Mesenchymal stem cell (in vitro differentiated cells and primary cell): ENCODE results near the gene ADAM33.

Experiments used
- DNase-seq: peaks from one replicate; pipeline ENCODE4 v3.0.0-alpha.2; 2013
- H2AFZ ChIP-seq: one replicate; pipeline ENCODE4 v1.6.1; 2013; ENCODE audit warnings: low read depth, mild to moderate bottlenecking, control low read depth, inconsistent platforms, low read length, moderate library complexity
- H2AK5ac ChIP-seq: 2 replicates; pipeline ENCODE4 v1.6.1; 2013; ENCODE audit warnings: low read length, moderate library complexity, mild to moderate bottlenecking, inconsistent platforms; ENCODE audit not compliant: severe bottlenecking
- H2BK120ac ChIP-seq: one replicate; pipeline ENCODE4 v1.6.1; 2013; ENCODE audit warnings: low read depth, mild to moderate bottlenecking, inconsistent platforms, low read length, moderate library complexity
- H2BK12ac ChIP-seq, 2 experiments: one replicate each; pipeline ENCODE4 v1.6.1; 2013; ENCODE audit warnings: inconsistent platforms in 2 of 2, low read length in 2 of 2, mild to moderate bottlenecking in 2 of 2, moderate library complexity in 2 of 2, control low read depth in 1 of 2
- H2BK15ac ChIP-seq: one replicate; pipeline ENCODE4 v1.6.1; 2013; ENCODE audit warnings: mild to moderate bottlenecking, low read depth, inconsistent platforms; ENCODE audit not compliant: poor library complexity, severe bottlenecking
- H2BK5ac ChIP-seq: 2 replicates; pipeline ENCODE4 v1.6.1; 2013; ENCODE audit warnings: low read depth, mild to moderate bottlenecking, low read length, control low read depth, inconsistent platforms; ENCODE audit not compliant: poor library complexity, severe bottlenecking
- H3K14ac ChIP-seq, 2 experiments: one replicate each; pipeline ENCODE4 v1.6.1; 2013; ENCODE audit warnings: inconsistent platforms in 2 of 2, low read length in 2 of 2, control low read depth in 1 of 2, mild to moderate bottlenecking in 1 of 2, moderate library complexity in 1 of 2
- H3K18ac ChIP-seq, 2 experiments: one replicate each; pipeline ENCODE4 v1.6.1; 2013; ENCODE audit warnings: inconsistent platforms in 2 of 2, low read length in 2 of 2, control low read depth in 1 of 2, low read depth in 1 of 2, mild to moderate bottlenecking in 1 of 2
- H3K23ac ChIP-seq, 2 experiments: one replicate each; pipeline ENCODE4 v1.6.1; 2013; ENCODE audit warnings: inconsistent platforms in 2 of 2, low read length in 2 of 2, mild to moderate bottlenecking in 2 of 2, moderate library complexity in 2 of 2, control low read depth in 1 of 2
- H3K27ac ChIP-seq: 2 replicates; pipeline ENCODE4 v1.5.1; 2013; ENCODE audit warnings: mild to moderate bottlenecking, moderate library complexity, low read length, control low read depth, inconsistent platforms; ENCODE audit not compliant: poor library complexity, severe bottlenecking
- H3K27me3 ChIP-seq, 2 experiments: 2 replicates each; pipeline versions ENCODE4 v1.6.1 to v1.7.0; 2013; ENCODE audit warnings: low read length in 2 of 2, mild to moderate bottlenecking in 2 of 2, moderate library complexity in 2 of 2, control low read depth in 1 of 2, inconsistent platforms in 1 of 2; ENCODE audit not compliant: control insufficient read depth in 1 of 2, insufficient read depth in 1 of 2
- H3K36me3 ChIP-seq, 2 experiments: 2 replicates each; pipeline versions ENCODE4 v1.6.1 to v1.7.0; 2013; ENCODE audit warnings: low read length in 2 of 2, control low read depth in 1 of 2, inconsistent platforms in 1 of 2, low read depth in 1 of 2, mild to moderate bottlenecking in 1 of 2; ENCODE audit not compliant: insufficient read depth in 2 of 2, control insufficient read depth in 1 of 2
- H3K4ac ChIP-seq, 2 experiments: one replicate each; pipeline ENCODE4 v1.6.1; 2013; ENCODE audit warnings: inconsistent platforms in 2 of 2, low read length in 2 of 2, mild to moderate bottlenecking in 2 of 2, moderate library complexity in 2 of 2, control low read depth in 1 of 2, low read depth in 1 of 2
- H3K4me1 ChIP-seq: 2 replicates; pipeline ENCODE4 v1.6.1; 2013; ENCODE audit warnings: low read depth, low read length, control low read depth; ENCODE audit not compliant: control insufficient read depth, insufficient read depth
- H3K4me2 ChIP-seq: 2 replicates; pipeline ENCODE4 v1.6.1; 2013; ENCODE audit warnings: low read length, mild to moderate bottlenecking, inconsistent platforms; ENCODE audit not compliant: poor library complexity, severe bottlenecking
- H3K4me3 ChIP-seq, 2 experiments: 2 replicates each; pipeline versions ENCODE4 v1.5.1 to v1.7.0; 2013; ENCODE audit warnings: low read length in 2 of 2, mild to moderate bottlenecking in 2 of 2, control low read depth in 1 of 2, low read depth in 1 of 2; ENCODE audit not compliant: insufficient read depth in 1 of 2
- H3K79me1 ChIP-seq: replicated peaks from 2 replicates; pipeline ENCODE4 v1.6.1; 2013; ENCODE audit warnings: mild to moderate bottlenecking, control low read depth, low read length, inconsistent platforms; ENCODE audit not compliant: poor library complexity, severe bottlenecking
- H3K9ac ChIP-seq: 2 replicates; pipeline ENCODE4 v1.7.0; 2013; ENCODE audit warnings: mild to moderate bottlenecking, low read length, moderate library complexity
- H3K9me3 ChIP-seq: 2 replicates; pipeline ENCODE4 v1.7.0; 2013; ENCODE audit warnings: mild to moderate bottlenecking, low read length; ENCODE audit not compliant: control insufficient read depth
- H4K8ac ChIP-seq: one replicate; pipeline ENCODE4 v1.6.1; 2013; ENCODE audit warnings: inconsistent platforms, mild to moderate bottlenecking, low read length, moderate library complexity
- H4K91ac ChIP-seq: one replicate; pipeline ENCODE4 v1.6.1; 2013; ENCODE audit warnings: mild to moderate bottlenecking, low read length, inconsistent platforms
- WGBS: methylation state at CpG from one replicate; pipeline ENCODE4 v1.1.7; 2013; ENCODE audit warnings: mixed read lengths; 5-methylcytosine and 5-hydroxymethylcytosine counted together

ADAM33 gene

DNA sequence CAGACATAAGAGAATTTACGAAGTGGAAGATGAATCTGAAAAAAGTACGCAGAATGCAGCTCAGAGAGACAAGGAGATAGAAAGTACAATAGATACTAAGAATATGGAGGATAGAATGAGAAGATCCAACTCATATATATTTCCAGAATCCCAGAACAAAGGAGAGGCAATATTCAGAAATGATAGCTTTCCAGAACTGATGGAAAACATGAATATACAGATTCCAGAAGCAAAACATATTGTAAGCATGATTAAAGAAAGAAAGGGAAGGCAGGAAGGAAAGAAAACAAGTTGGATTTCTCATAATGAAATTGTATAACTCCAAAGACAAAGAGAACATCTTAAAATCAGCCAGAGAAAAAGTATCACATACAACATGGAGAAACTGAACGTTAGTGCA, 41.6 kb downstream of the ADAM33 start:
- H2BK5ac ChIP-seq = no peak overlapping the region
- DNase-seq = no peak
- peaks cover 4 to 52% of the 10 kb centered on the region in 2 experiments for H3K36me3 ChIP-seq
- peaks cover 14% of the 10 kb centered on the region for H3K9me3 ChIP-seq
- H3K27me3 ChIP-seq = no peaks in the 10 kb centered on the region
- no peak overlapping the region for H3K27ac ChIP-seq
- H3K23ac ChIP-seq = no peak overlapping the region
- no peak overlapping the region for H3K4me3 ChIP-seq
- no peak overlapping the region for H2BK15ac ChIP-seq
- H2AFZ ChIP-seq = no peak overlapping the region
- no peak overlapping the region for H3K4me2 ChIP-seq
- no CpG with 5 or more reads among the region's 3 CpGs for WGBS
- no peaks in the 10 kb centered on the region for H3K79me1 ChIP-seq
- H3K4ac ChIP-seq = no peak overlapping the region
- H4K8ac ChIP-seq = no peak overlapping the region
- H4K91ac ChIP-seq = no peak overlapping the region
- no peak overlapping the region for H2BK12ac ChIP-seq
- no peak overlapping the region for H2BK120ac ChIP-seq
- no peak overlapping the region for H2AK5ac ChIP-seq
- no peaks in the 10 kb centered on the region for H3K4me1 ChIP-seq
- no peak overlapping the region for H3K18ac ChIP-seq
- H3K9ac ChIP-seq = no peak overlapping the region
- no peak overlapping the region for H3K14ac ChIP-seq

DNA sequence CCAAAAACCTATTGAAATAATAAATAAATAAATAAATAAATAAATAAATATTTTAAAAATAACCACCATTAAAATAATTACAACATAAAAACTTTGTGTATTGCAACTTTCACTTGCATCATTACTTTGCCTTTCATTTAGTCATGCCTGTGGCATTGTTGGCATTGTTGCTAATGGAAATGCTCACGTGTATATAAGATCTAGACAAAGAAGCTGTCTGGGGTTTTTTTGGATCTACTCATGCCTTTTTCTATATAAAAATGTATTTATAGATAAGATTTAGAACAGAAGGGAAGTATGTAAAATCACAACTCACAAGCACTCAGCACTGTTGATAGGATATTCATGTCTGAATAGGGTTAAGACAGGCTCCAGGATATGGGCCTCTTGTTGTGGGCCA, 46.5 kb downstream of the ADAM33 start:
- Histone ChIP-seq H3K9me3 (peaks cover 9% of the 10 kb centered on the region), H2AFZ (no peak overlapping the region), H3K27me3 (no peaks in the 10 kb centered on the region), H3K4me2 (no peak overlapping the region), H2BK120ac (no peak overlapping the region), H2BK5ac (no peak overlapping the region), H3K4ac (no peak overlapping the region), H3K36me3 (peaks cover 0 to 37% of the 10 kb centered on the region in 2 experiments), H3K27ac (no peak overlapping the region), H2BK12ac (no peak overlapping the region), H2BK15ac (no peak overlapping the region), H3K18ac (no peak overlapping the region), H2AK5ac (no peak overlapping the region), H4K91ac (no peak overlapping the region), H3K4me1 (peaks cover 12% of the 10 kb centered on the region), H3K23ac (no peak overlapping the region), H4K8ac (no peak overlapping the region), H3K14ac (no peak overlapping the region), H3K4me3 (no peak overlapping the region), H3K9ac (no peak overlapping the region), H3K79me1 (no peaks in the 10 kb centered on the region)
- DNase-seq = no peak
- no CpG with 5 or more reads among the region's 1 CpG for WGBS

DNA sequence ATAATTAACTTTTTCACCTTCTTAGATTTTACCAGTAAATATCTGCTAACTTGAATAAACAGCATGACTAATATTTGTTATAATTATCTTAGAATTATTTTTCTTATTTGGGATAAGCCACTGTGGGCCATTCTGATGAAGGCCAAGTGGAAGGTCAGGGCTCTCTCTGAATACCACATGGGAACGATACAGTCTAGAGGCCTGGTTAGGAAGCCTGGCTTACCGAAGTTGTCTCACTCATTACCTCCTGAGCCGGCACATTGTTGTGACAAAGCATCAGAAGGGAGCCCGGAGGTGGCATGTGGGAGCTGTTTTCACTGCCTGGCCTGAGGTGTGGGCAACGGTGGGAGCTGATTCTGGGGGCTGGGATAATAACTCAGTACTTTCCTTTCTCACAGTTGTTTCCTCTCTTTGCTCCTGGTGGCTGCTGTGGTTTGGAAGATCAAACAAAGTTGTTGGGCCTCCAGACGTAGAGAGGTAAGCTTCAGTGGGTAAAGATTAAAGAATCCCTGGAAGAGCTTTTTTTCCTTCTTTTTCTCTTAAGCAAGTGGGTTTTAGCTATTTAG, 47.8 kb downstream of the ADAM33 start:
- H3K23ac ChIP-seq = no peak overlapping the region
- no peak overlapping the region for H2BK12ac ChIP-seq
- no peaks in the 10 kb centered on the region for H3K9me3 ChIP-seq
- 88% methylated on average over 4 of the region's 6 CpGs for WGBS
- H2BK120ac ChIP-seq = no peak overlapping the region
- peak overlapping the region; percentile 85 for H2AK5ac ChIP-seq
- H4K91ac ChIP-seq = no peak overlapping the region
- no peak overlapping the region for H3K14ac ChIP-seq
- H3K9ac ChIP-seq = no peak overlapping the region
- no peak overlapping the region for H3K18ac ChIP-seq
- H2BK5ac ChIP-seq = no peak overlapping the region
- H4K8ac ChIP-seq = no peak overlapping the region
- H3K36me3 ChIP-seq = peaks cover under 1 to 36% of the 10 kb centered on the region in 2 experiments
- no peaks in the 10 kb centered on the region for H3K79me1 ChIP-seq
- H3K4ac ChIP-seq = no peak overlapping the region
- no peak overlapping the region for H2AFZ ChIP-seq
- no peak overlapping the region for H2BK15ac ChIP-seq
- H3K27ac ChIP-seq = peak overlapping the region; percentile 69
- no peak for DNase-seq
- H3K27me3 ChIP-seq = no peaks in the 10 kb centered on the region
- H3K4me1 ChIP-seq = peaks cover 12% of the 10 kb centered on the region
- no peak overlapping the region for H3K4me3 ChIP-seq
- no peak overlapping the region for H3K4me2 ChIP-seq

DNA sequence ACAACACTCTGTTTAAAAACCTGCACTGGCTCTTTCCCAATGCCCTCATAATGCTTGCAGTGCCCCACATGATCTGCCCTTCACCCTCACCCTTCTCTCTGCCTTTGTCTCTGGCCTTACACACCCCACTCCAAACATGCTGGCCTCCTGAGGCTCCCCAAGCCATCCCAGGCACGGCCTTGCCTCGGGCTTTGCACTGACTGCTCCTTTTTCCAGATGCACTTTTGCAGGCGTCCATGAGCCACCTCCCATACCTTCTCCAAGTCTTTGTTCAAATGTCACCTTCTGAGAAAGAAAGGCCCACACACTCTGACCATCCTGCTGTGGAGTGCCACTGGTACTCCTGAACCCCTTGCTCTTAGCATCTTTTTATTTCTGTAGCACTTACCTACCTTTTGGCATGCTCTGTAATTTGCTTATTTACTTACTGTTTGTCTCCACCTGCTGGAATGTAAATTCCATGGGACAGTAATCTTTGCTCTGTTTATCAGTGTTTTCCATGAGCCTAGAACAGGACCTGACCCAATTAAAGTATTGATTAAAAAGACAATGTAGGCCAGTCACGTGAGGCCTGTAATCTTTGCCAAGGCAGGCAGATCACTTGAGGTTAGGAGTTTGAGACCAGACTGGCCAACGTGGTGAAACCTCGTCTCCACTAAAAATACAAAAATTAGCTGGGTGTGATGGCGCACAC, 49.4 kb downstream of the ADAM33 start:
- H4K91ac ChIP-seq = no peak overlapping the region
- no peak overlapping the region for H3K4me3 ChIP-seq
- H2AK5ac ChIP-seq = no peak overlapping the region
- peaks cover 4 to 38% of the 10 kb centered on the region in 2 experiments for H3K36me3 ChIP-seq
- H3K4me1 ChIP-seq = peaks cover 14% of the 10 kb centered on the region
- H3K27me3 ChIP-seq = no peaks in the 10 kb centered on the region
- no peak overlapping the region for H3K18ac ChIP-seq
- no peaks in the 10 kb centered on the region for H3K9me3 ChIP-seq
- no peak overlapping the region for H2BK120ac ChIP-seq
- H3K14ac ChIP-seq = no peak overlapping the region
- H2BK12ac ChIP-seq = no peak overlapping the region
- no peak overlapping the region for H4K8ac ChIP-seq
- WGBS = 91% methylated on average over 7 of the region's 7 CpGs
- no peak overlapping the region for H3K9ac ChIP-seq
- no peak overlapping the region for H3K4me2 ChIP-seq
- H2BK5ac ChIP-seq = no peak overlapping the region
- DNase-seq = no peak
- H3K27ac ChIP-seq = no peak overlapping the region
- no peak overlapping the region for H2BK15ac ChIP-seq
- H3K79me1 ChIP-seq = no peaks in the 10 kb centered on the region
- H3K23ac ChIP-seq = no peak overlapping the region
- H3K4ac ChIP-seq = no peak overlapping the region
- peak overlapping the region; percentile 63 for H2AFZ ChIP-seq
